ENCODE results near the gene ZHX3. TPM values are rescaled to one million over a fixed set of nuclear protein-coding genes. Genes with fewer than 3 reads are reported as not detected.

The ZHX3 gene
- total RNA-seq, 3 donors from 2014 or later (not counting 1 experiment from before 2014, with no cell fraction given) = 9.0 to 11.8 (median 10.3) TPM

- 28% methylated on average over 11 of the region's 14 CpGs for WGBS (ENCODE audit: insufficient coverage)
- H3K27me3 Mint-ChIP-seq (ENCODE audit: low read depth in 2 of 2) = no peaks in the 10 kb centered on the region
- peak; percentile 93 to 100 (median 99) for ATAC-seq
- H3K4me3 ChIP-seq (ENCODE audit: low read length) = no peak overlapping the region
- peaks cover 12% of the 10 kb centered on the region for H3K4me1 ChIP-seq (ENCODE audit: control insufficient read depth, insufficient read depth, low read length)
- peak; percentile 50 to 72 for DNase-seq
- H3K36me3 ChIP-seq (ENCODE audit: control insufficient read depth, insufficient read depth, low read length) = no peaks in the 10 kb centered on the region
- no peak overlapping the region for H3K4me3 Mint-ChIP-seq
- no peak overlapping the region for H3K27ac ChIP-seq (ENCODE audit: low read length)
- H3K9me3 Mint-ChIP-seq = no peaks in the 10 kb centered on the region
- H3K27me3 ChIP-seq (ENCODE audit: control insufficient read depth, insufficient read depth, low read length) = no peaks in the 10 kb centered on the region
- H3K27ac Mint-ChIP-seq = peak overlapping the region in 1 of 2 donors; percentile 76
- H3K4me1 Mint-ChIP-seq = peaks cover 12 to 24% of the 10 kb centered on the region in 2 donors
- intact Hi-C loops (cut with micrococcal nuclease) = no loop called here
- no peaks in the 10 kb centered on the region for H3K9me3 ChIP-seq (ENCODE audit: control insufficient read depth, insufficient read depth, low read length)
- no peak for TF ChIP-seq CTCF (IDR thresholded peaks at IDR 0.05)
- H3K36me3 Mint-ChIP-seq = no peaks in the 10 kb centered on the region
Observed at GRCh38 chr20:41329435-41330342, 12.2 kb upstream of the ZHX3 start.

GRCh38 chr20:41327178-41327577 lies 9.6 kb upstream of the ZHX3 start:
- no peaks in the 10 kb centered on the region for H3K9me3 ChIP-seq (ENCODE audit: control insufficient read depth, insufficient read depth, low read length)

GRCh38 chr20:41320976-41321375 lies 3.4 kb upstream of the ZHX3 start:
- DNase-seq (no peak), ATAC-seq (no peak)
- peaks cover 13 to 19% of the 10 kb centered on the region in 2 donors for H3K4me1 Mint-ChIP-seq
- Histone ChIP-seq H3K27me3 (ENCODE audit: control insufficient read depth, insufficient read depth, low read length) (no peaks in the 10 kb centered on the region), H3K36me3 (ENCODE audit: control insufficient read depth, insufficient read depth, low read length) (no peaks in the 10 kb centered on the region), H3K4me3 (ENCODE audit: low read length) (no peak overlapping the region), H3K9me3 (ENCODE audit: control insufficient read depth, insufficient read depth, low read length) (no peaks in the 10 kb centered on the region), H3K27ac (ENCODE audit: low read length) (no peak overlapping the region), H3K4me1 (ENCODE audit: control insufficient read depth, insufficient read depth, low read length) (peaks cover 11% of the 10 kb centered on the region)
- H3K27me3 Mint-ChIP-seq (ENCODE audit: low read depth in 2 of 2) = peaks cover 0 to 3% of the 10 kb centered on the region in 2 donors
- TF ChIP-seq CTCF (IDR thresholded peaks at IDR 0.05) = no peak
- 97% methylated on average over 1 of the region's 1 CpG for WGBS (ENCODE audit: insufficient coverage)
- H3K36me3 Mint-ChIP-seq = no peaks in the 10 kb centered on the region
- no peaks in the 10 kb centered on the region for H3K9me3 Mint-ChIP-seq
- no peak overlapping the region for H3K4me3 Mint-ChIP-seq
- H3K27ac Mint-ChIP-seq = no peak overlapping the region
- intact Hi-C loops (cut with micrococcal nuclease) = no loop called here

More at GRCh38 chr20:41327178-41327577, 9.6 kb upstream of the ZHX3 start:
- Mint-ChIP-seq H3K36me3 (no peaks in the 10 kb centered on the region), H3K27ac (no peak overlapping the region), H3K4me1 (peaks cover 12 to 24% of the 10 kb centered on the region in 2 donors), H3K4me3 (no peak overlapping the region), H3K27me3 (ENCODE audit: low read depth in 2 of 2) (no peaks in the 10 kb centered on the region), H3K9me3 (no peaks in the 10 kb centered on the region)
- ATAC-seq = no peak
- Histone ChIP-seq H3K27ac (ENCODE audit: low read length) (no peak overlapping the region), H3K27me3 (ENCODE audit: control insufficient read depth, insufficient read depth, low read length) (no peaks in the 10 kb centered on the region), H3K4me3 (ENCODE audit: low read length) (no peak overlapping the region), H3K36me3 (ENCODE audit: control insufficient read depth, insufficient read depth, low read length) (no peaks in the 10 kb centered on the region), H3K4me1 (ENCODE audit: control insufficient read depth, insufficient read depth, low read length) (peaks cover 12% of the 10 kb centered on the region)
- TF ChIP-seq CTCF (IDR thresholded peaks at IDR 0.05) = no peak
- WGBS (ENCODE audit: insufficient coverage) = 92% methylated on average over 5 of the region's 5 CpGs
- no peak for DNase-seq
- intact Hi-C loops (cut with micrococcal nuclease) = no loop called here
